ENCODE results near the gene COL17A1. TPM values are rescaled to one million over a fixed set of nuclear protein-coding genes. Genes with fewer than 3 reads are reported as not detected.

COL17A1 gene
- total and polyA plus RNA-seq, 2 of the 13 experiments (the other 11 are each of a cell fraction or from before 2014, with no cell fraction given), result 0.03 TPM; not detected in 1

DNA sequence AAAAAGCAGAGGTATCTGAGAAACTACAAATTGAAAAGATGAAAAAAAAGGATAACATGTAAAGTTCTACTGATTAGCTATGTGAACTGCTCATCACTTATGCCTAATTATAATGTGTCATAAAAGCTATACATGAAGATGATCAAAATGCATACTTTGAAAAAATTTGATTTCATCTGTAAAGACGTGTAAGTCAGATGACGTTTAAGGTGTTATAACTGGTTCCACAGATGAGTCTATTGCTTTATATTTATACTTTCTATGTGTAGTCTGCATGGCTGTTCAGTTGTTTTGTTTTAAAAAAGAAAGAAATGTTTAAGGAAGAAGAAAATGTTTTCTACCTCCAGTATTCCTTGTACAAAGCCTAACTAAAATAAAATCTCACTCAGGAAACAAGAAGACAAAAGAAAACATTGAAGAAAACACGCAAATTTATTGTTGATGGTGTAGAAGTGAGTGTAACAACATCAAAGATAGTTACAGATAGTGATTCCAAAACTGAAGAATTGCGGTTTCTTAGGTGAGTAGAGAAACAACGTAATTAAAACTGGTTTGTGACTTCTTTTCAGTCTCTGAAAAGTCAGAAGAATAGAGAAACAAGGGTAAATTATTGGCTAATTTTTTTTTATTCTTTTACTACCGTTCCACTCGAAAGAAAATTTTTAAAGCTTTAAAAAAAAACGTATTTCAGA lies 80.4 kb downstream of the COL17A1 start:
- WGBS (ENCODE audit: low lambda C conversion rate), result 93% methylated on average over 8 of the region's 8 CpGs
- no TSS peak for BruUV-seq (replicated peaks)
- H4K20me1 ChIP-seq (ENCODE audit: insufficient read depth, low read length), result no peaks in the 10 kb centered on the region
- in situ Hi-C loops (cut with HindIII; ENCODE audit: extremely low pct_ligation_motif_present, low pct_unique_long_range_greater_than_20kb), result no loop called here
- TF ChIP-seq HMG20B (CRISPR knock-in tag; conservative IDR thresholded peaks at IDR 0.05) (no peak), ZNF354B (CRISPR knock-in tag; IDR thresholded peaks at IDR 0.05) (no peak), ZNF777 (CRISPR knock-in tag; IDR thresholded peaks at IDR 0.05) (no peak), ZZZ3 (CRISPR knock-in tag; IDR thresholded peaks at IDR 0.05; ENCODE audit: borderline replicate concordance) (no peak), BHLHE40 (IDR thresholded peaks at IDR 0.05; ENCODE audit: low read length) (no peak), JUNB (CRISPR knock-in tag; IDR thresholded peaks at IDR 0.05; ENCODE audit: borderline replicate concordance) (no peak), CBFB (CRISPR knock-in tag; IDR thresholded peaks at IDR 0.05) (no peak), TGIF2 (CRISPR knock-in tag; IDR thresholded peaks at IDR 0.05) (no peak), MEIS1 (CRISPR knock-in tag; IDR thresholded peaks at IDR 0.05; ENCODE audit: borderline replicate concordance) (no peak), HMGA1 (CRISPR knock-in tag; conservative IDR thresholded peaks at IDR 0.05) (no peak), HMG20A (CRISPR knock-in tag; IDR thresholded peaks at IDR 0.05; ENCODE audit: borderline replicate concordance) (no peak), SUZ12 (IDR thresholded peaks at IDR 0.05; ENCODE audit: low read depth, low read length) (no peak), MIER3 (CRISPR knock-in tag; IDR thresholded peaks at IDR 0.05; ENCODE audit: borderline replicate concordance) (no peak)
- TF ChIP-seq, protein P1, sequence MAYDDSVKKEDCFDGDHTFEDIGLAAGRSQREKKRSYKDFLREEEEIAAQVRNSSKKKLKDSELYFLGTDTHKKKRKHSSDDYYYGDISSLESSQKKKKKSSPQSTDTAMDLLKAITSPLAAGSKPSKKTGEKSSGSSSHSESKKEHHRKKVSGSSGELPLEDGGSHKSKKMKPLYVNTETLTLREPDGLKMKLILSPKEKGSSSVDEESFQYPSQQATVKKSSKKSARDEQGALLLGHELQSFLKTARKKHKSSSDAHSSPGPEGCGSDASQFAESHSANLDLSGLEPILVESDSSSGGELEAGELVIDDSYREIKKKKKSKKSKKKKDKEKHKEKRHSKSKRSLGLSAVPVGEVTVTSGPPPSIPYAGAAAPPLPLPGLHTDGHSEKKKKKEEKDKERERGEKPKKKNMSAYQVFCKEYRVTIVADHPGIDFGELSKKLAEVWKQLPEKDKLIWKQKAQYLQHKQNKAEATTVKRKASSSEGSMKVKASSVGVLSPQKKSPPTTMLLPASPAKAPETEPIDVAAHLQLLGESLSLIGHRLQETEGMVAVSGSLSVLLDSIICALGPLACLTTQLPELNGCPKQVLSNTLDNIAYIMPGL (CRISPR knock-in tag; IDR thresholded peaks at IDR 0.05; ENCODE audit: borderline replicate concordance in 1 of 2, low read depth in 1 of 2), result no peak
- TF ChIP-seq, protein P2, sequence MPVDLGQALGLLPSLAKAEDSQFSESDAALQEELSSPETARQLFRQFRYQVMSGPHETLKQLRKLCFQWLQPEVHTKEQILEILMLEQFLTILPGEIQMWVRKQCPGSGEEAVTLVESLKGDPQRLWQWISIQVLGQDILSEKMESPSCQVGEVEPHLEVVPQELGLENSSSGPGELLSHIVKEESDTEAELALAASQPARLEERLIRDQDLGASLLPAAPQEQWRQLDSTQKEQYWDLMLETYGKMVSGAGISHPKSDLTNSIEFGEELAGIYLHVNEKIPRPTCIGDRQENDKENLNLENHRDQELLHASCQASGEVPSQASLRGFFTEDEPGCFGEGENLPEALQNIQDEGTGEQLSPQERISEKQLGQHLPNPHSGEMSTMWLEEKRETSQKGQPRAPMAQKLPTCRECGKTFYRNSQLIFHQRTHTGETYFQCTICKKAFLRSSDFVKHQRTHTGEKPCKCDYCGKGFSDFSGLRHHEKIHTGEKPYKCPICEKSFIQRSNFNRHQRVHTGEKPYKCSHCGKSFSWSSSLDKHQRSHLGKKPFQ (CRISPR knock-in tag; IDR thresholded peaks at IDR 0.05; ENCODE audit: insufficient replicate concordance), result no peak
- TF ChIP-seq, protein P3, sequence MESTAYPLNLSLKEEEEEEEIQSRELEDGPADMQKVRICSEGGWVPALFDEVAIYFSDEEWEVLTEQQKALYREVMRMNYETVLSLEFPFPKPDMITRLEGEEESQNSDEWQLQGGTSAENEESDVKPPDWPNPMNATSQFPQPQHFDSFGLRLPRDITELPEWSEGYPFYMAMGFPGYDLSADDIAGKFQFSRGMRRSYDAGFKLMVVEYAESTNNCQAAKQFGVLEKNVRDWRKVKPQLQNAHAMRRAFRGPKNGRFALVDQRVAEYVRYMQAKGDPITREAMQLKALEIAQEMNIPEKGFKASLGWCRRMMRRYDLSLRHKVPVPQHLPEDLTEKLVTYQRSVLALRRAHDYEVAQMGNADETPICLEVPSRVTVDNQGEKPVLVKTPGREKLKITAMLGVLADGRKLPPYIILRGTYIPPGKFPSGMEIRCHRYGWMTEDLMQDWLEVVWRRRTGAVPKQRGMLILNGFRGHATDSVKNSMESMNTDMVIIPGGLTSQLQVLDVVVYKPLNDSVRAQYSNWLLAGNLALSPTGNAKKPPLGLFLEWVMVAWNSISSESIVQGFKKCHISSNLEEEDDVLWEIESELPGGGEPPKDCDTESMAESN (CRISPR knock-in tag; conservative IDR thresholded peaks at IDR 0.05), result no peak
- H3K4me2 ChIP-seq (ENCODE audit: low read depth, low read length), result no peak overlapping the region
- peaks cover 3 to 45% of the 10 kb centered on the region in 2 experiments for H3K36me3 ChIP-seq (replicated peaks in 1 of 2; ENCODE audit: control insufficient read depth in 1 of 2, insufficient read depth in 2 of 2, low read length in 2 of 2)
- H3K4me1 ChIP-seq (ENCODE audit: insufficient read depth, low read length), result no peaks in the 10 kb centered on the region
- ChIA-PET POLR2A (no interaction called here), CTCF (ENCODE audit: low intra/inter-chr PET ratio, low total read pairs) (no interaction called here)
- no peak overlapping the region for H2AFZ ChIP-seq (ENCODE audit: low read length)
- intact Hi-C loops (cut with micrococcal nuclease; ENCODE audit: unreplicated experiment), result no loop called here
- FAIRE-seq (no peak), DNase-seq (ENCODE audit: low spot score) (no peak), ATAC-seq (no peak)
- no peak overlapping the region for H3K9ac ChIP-seq (ENCODE audit: insufficient read depth, low read depth, low read length)
- H3K4me3 ChIP-seq (replicated peaks in 1 of 3; ENCODE audit: insufficient read depth in 1 of 3, low read depth in 2 of 3, low read length in 3 of 3), result no peak overlapping the region
- no peaks in the 10 kb centered on the region for H3K79me2 ChIP-seq (ENCODE audit: insufficient read depth, low read length)
- H3K27ac ChIP-seq (ENCODE audit: extremely low read length, insufficient read depth, low read length), result no peak overlapping the region
- no peaks in the 10 kb centered on the region for H3K9me3 ChIP-seq (ENCODE audit: low read length)
- H3K27me3 ChIP-seq (ENCODE audit: control insufficient read depth in 1 of 2, insufficient read depth in 2 of 2, low read length in 2 of 2), result no peaks in the 10 kb centered on the region
